UCSD-AML1 (cell line): Measurements from ENCODE around the gene ATP8B4.
A peak's percentile ranks its signal among the peaks of the same experiment; 100 is the strongest.
"Not testable (repeated sequence)": the region's sequence is repeated elsewhere in the genome, so short reads cannot be mapped to it uniquely, and the experiment has no call there.

Experiments used
- DNase-seq: peaks from one replicate; lab custom pipeline; 2025; ENCODE audit not compliant: unreplicated experiment; lab: John Stamatoyannopoulos, UW

The ATP8B4 gene

GRCh38 chr15:50112488-50113186, 6.4 kb downstream of the ATP8B4 start:
- peak; percentile 79 for DNase-seq

DNA sequence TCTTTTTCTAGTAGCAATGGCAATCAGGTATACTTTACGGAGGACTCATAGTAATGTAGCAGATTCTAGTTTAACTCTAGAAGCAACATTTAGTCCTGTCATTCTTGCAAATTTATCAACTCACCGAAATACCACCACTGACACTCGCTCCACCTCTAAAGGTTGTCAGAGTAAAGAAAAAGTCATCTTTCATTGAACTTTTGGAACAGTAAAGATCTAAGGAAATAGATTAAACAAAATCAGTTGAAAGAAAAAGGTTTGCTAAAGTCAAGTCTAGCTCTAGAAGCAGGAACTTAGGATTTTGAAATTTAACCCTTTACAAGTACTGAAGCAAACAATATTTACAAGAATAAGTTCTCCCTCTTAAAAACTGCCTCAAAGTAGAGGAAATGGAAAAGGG, 8.7 kb downstream of the ATP8B4 start:
- no peak for DNase-seq

- no peak for DNase-seq
These were observed 9.7 kb downstream of the ATP8B4 start for GRCh38 chr15:50109076-50109987.

GRCh38 chr15:50108461-50108860, 10.6 kb downstream of the ATP8B4 start:
- DNase-seq = no peak

DNA sequence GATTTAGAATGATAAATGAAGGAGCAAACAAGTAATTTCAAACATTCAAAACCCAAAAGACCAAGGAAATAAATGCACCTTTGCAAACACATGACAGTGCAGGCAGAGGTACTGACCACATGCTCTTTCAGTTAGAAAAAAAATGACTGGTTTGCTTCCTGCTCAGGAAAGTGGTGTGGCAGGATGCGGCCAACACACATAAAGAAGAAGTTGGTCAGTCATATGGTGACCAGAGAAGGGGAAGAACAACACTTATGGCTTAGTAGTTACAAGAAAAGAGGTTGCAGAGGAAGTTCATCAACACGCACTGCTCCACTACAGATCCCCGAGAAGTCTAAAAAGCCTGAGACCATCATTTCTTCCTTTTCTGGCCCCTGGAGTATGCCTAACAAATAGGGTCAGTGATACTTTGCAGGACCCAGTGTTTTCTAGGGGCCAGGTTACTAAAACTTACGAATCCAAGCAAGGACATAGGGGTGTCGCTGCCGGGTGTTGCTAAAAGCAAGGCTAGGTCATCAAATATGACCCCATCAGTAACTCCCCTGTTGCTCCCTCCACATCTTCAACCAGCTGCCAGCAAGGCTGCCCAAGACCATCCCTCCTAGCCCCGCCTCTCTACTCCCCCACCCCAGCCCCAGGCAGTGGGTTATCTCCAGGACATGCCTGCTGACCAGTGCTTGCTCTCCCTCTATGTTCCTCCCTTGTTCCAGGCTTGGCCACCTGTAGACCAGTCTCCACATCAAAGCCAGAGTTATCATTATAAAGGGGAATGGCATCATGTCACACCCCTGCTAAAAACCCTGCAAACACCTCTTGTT, 11.2 kb downstream of the ATP8B4 start:
- peak; percentile 55 for DNase-seq

DNA sequence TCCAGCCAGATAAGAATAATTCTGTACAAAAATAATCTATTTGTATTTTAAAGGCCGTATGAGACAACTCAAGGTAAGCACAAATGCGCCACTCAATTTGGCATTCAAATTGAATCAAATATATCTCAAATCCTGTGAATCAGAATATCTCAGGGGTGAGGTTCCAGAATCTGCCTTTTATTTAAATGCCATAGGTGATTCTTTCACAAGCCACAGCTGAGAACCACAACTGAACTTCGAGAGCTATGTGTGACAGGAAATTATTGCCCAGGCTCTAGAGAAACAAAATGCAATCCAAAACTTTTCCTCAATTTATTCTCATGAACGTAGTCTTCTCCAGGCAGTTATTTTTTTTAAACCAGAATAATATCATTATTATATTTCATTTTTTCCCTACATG, 11.9 kb downstream of the ATP8B4 start:
- no peak for DNase-seq

- DNase-seq = no peak
These were observed 12.6 kb downstream of the ATP8B4 start for GRCh38 chr15:50106457-50106856.

DNA sequence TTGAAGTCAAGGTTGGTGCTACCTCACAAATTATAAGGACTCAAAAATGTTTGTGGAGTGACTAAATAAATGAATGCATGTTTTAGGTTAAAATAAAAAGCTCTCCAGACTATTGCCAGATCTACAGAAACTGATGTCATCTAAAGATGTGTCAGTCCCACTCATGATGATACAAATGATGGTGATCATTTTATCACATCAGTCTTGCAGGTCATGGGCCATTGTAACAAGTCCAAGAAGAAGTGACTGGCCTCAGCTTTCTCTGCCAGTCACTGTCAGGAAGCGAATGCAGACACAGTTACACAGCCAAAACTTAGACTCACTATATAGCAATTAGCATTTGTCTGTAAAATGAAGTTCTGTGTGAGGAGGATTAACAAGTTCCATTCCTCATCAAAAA, 18.5 kb downstream of the ATP8B4 start:
- no peak for DNase-seq

DNA sequence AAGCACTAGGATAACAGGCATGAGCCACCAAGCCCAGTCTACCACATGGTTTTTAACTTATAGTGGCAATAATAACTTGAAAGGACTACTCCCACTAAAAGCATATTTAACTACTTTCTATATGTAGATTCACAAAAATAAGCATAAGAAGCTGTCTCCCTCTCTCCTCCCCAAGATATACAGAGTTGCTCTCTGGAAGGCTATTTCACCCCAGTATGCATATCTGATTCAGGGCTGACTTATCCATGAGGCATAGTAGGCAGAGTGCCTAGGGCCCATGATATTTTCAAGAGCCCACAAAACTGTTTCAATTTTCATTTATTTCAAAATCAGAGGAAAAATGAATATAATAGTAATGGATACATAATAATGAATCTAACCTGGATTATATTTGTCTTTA, 20.5 kb downstream of the ATP8B4 start:
- no peak for DNase-seq

DNA sequence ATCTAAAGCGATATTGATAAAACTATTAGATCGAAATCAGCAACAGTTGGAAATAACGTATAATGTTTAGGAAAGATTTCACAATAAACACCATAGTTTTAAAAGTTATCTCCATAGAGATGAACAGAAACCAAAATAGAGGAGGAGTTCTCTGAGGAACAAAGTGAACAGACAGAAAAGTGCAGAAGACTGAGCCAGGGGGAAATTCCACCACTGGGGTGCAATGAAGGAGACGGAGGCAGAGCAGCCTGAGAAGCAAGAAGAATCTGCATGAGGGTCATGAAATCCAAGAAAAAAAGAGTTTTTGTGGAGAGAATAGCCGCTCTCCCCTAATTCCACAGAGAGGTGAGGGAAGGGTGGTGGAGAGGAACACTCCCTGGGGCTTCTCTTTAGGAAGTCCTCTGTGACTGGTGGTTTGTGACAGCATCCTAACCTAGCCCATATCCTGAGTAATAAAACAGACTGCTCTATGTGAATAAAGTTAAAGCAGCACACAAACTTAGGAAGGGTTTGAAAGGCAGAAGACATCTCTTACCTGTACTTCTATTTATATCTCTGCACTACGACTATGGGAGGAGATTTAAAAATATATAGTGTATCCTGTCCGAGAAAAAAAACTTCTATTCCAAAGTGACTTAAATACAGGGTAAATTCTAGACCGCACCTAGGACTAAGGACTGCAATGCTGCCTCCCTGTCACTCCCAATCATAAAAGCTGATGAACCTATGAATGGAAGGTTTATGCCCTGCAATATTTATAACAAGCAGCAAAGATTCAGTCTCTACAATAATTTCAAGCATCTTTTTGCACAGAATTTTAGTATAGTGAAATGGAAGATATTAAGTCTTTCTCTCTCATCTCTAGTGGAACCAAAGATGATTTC, 22.9 kb downstream of the ATP8B4 start:
- no peak for DNase-seq

DNA sequence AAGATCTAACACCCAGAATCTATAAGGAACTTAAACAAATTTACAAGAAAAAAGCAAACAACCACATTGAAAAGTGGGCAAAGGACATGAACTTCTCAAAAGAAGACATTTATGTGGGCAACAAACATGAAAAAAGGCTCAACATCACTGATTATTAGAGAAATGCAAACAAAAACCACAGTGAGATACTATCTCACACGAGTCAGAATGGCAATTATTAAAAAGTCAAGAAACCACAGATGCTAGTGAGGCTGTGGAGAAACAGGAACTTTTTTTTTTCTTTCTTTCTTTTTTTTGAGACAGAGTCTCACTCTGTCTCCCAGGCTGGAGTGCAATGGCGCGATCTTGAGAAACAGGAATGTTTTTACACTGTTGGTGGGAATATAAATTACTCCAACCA, 29.6 kb downstream of the ATP8B4 start:
- not testable (repeated sequence) for DNase-seq

GRCh38 chr15:50084932-50085331, 34.1 kb downstream of the ATP8B4 start:
- DNase-seq = no peak

DNA sequence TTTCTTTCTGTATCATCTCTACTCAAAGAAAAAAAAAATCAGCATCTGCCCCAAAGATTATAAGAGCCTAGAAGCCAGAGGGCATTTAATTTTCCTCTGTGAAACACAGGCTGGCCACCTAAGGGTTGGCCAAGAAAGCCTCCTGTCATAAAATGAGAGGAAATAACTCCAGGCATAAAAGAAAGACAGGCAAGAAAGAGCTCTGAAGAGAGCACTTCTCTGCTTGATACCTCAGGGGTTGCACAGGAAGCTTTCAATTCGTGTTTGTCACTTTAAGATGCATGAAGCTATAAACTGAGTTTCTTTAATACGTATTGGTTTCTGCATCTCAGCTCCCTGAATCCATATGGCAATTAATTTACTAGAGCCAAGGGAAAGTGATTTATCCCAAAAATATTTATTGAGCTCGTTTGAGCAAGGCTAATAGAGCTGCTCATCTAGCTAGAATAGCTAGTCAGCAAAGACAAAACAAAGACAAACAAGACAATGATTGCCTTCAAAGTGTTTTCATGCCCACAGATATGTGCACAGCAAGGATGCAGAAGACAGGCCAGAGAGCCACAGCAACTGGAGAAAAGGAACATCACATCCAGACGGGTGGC, 35.5 kb downstream of the ATP8B4 start:
- no peak for DNase-seq

DNA sequence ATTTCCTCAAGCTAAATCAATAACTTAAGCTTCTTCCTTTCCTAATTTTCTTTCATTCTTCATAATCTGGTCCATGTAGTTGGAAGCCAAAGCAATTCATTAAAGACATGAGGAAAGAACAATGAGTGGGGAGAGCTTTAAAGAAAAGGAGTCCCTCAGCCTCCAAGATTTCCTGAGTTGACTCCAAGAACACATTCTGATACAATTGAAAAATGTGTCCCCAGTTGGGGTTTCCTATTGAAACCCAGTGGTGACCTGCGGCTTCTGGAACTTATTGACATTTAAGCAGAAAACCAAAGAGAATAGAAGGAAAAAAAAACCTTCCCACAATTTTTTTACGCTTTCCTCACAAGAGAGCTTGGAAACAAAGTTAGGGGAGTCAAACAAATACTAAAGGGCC, 37.0 kb downstream of the ATP8B4 start:
- DNase-seq = no peak

- DNase-seq = no peak
These were observed 41.4 kb downstream of the ATP8B4 start for GRCh38 chr15:50077651-50078050.

DNA sequence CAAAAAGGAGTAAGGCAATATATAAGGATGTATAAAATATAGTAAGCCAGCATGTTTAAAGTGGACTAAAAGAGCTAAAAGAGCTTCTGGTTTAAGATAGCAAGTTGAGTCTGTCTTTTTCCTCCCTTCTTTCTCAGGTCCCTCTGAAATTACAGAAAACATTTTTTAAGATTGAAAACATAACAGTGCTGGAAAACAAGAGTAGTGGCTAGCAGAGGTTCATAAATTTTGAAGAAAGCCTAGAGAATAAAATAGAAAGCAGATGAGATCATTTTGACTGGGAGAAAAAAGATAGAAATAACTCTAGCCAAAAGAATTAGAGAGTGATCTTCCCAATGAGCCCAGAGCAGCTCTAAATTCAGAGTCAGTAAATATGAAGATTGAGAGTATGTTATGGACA, 41.9 kb downstream of the ATP8B4 start:
- DNase-seq = no peak

DNA sequence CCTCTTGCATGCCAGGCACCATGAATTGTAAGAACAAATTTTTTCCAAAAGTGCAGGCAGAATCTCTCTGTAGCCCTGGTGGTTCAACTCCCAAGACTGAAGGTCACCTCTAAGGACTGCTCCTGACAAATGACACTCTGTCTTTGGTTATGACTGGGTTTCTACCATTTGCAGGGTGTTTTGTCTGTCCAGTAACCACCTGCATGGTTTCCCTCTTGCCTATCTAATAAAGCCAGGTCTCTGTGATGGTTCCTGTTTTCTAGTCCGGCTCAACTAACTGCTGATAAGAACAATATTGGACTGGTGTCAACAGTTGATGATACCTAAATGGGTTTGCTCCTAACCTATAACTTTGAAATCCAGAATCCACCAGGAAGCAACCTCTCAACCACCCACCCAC, 43.7 kb downstream of the ATP8B4 start:
- DNase-seq = no peak

- no peak for DNase-seq
These were observed 47.3 kb downstream of the ATP8B4 start for GRCh38 chr15:50071551-50072258.

- DNase-seq = no peak
These were observed 51.0 kb downstream of the ATP8B4 start for GRCh38 chr15:50068016-50068415.

- DNase-seq = no peak
These were observed 51.8 kb downstream of the ATP8B4 start for GRCh38 chr15:50067254-50067653.
